Panc1 (cell line): ENCODE data around the gene OTC.

Experiments used
- CTCF ChIP-seq: fragments of 450-650 bp; IDR thresholded peaks from 2 replicates; pipeline ENCODE4 v1.5.1; 2017; ENCODE audit warnings: mild to moderate bottlenecking
- POLR2AphosphoS5 ChIP-seq: IDR thresholded peaks from 2 replicates; pipeline ENCODE4 v1.6.1; 2012; ENCODE audit warnings: mild to moderate bottlenecking, low read depth, low read length, moderate library complexity
- SIN3A ChIP-seq: IDR thresholded peaks from 2 replicates; pipeline ENCODE4 v1.6.1; 2012; ENCODE audit warnings: low read depth, mild to moderate bottlenecking, low read length, moderate library complexity, borderline replicate concordance; ENCODE audit not compliant: insufficient read depth
- TCF7L2 ChIP-seq: IDR thresholded peaks from 2 replicates; pipeline ENCODE4 v1.6.1; 2011; ENCODE audit warnings: mild to moderate bottlenecking, low read depth, low read length, inconsistent platforms
- TF ChIP-seq, protein P1 (sequence below), 2 experiments: IDR thresholded peaks; 2 replicates each; pipeline ENCODE4 v1.6.1; 2011 to 2012; ENCODE audit warnings: low read depth in 2 of 2, control low read depth in 1 of 2, low read length in 1 of 2, mild to moderate bottlenecking in 1 of 2, moderate library complexity in 1 of 2; ENCODE audit not compliant: insufficient read depth in 1 of 2

- TF ChIP-seq CTCF (no peak), SIN3A (no peak), POLR2AphosphoS5 (no peak), TCF7L2 (no peak)
- TF ChIP-seq, protein P1, sequence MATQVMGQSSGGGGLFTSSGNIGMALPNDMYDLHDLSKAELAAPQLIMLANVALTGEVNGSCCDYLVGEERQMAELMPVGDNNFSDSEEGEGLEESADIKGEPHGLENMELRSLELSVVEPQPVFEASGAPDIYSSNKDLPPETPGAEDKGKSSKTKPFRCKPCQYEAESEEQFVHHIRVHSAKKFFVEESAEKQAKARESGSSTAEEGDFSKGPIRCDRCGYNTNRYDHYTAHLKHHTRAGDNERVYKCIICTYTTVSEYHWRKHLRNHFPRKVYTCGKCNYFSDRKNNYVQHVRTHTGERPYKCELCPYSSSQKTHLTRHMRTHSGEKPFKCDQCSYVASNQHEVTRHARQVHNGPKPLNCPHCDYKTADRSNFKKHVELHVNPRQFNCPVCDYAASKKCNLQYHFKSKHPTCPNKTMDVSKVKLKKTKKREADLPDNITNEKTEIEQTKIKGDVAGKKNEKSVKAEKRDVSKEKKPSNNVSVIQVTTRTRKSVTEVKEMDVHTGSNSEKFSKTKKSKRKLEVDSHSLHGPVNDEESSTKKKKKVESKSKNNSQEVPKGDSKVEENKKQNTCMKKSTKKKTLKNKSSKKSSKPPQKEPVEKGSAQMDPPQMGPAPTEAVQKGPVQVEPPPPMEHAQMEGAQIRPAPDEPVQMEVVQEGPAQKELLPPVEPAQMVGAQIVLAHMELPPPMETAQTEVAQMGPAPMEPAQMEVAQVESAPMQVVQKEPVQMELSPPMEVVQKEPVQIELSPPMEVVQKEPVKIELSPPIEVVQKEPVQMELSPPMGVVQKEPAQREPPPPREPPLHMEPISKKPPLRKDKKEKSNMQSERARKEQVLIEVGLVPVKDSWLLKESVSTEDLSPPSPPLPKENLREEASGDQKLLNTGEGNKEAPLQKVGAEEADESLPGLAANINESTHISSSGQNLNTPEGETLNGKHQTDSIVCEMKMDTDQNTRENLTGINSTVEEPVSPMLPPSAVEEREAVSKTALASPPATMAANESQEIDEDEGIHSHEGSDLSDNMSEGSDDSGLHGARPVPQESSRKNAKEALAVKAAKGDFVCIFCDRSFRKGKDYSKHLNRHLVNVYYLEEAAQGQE (IDR thresholded peaks at IDR 0.05; ENCODE audit: insufficient read depth in 1 of 2, low read depth in 2 of 2, low read length in 1 of 2): no peak
Measured at GRCh38 chrX:38346150-38346549, 6.3 kb upstream of the OTC start.
